Measurements from ENCODE around the gene FRMD8. TPM values are rescaled to one million over a fixed set of nuclear protein-coding genes. Genes with fewer than 3 reads are reported as not detected.

Gene FRMD8
- total and polyA plus RNA-seq, 9 of the 15 experiments (the other 6 are each of a cell fraction or from before 2014, with no cell fraction given): 4.5 to 54.5 (median 15.8) TPM

- TF ChIP-seq, protein P1, sequence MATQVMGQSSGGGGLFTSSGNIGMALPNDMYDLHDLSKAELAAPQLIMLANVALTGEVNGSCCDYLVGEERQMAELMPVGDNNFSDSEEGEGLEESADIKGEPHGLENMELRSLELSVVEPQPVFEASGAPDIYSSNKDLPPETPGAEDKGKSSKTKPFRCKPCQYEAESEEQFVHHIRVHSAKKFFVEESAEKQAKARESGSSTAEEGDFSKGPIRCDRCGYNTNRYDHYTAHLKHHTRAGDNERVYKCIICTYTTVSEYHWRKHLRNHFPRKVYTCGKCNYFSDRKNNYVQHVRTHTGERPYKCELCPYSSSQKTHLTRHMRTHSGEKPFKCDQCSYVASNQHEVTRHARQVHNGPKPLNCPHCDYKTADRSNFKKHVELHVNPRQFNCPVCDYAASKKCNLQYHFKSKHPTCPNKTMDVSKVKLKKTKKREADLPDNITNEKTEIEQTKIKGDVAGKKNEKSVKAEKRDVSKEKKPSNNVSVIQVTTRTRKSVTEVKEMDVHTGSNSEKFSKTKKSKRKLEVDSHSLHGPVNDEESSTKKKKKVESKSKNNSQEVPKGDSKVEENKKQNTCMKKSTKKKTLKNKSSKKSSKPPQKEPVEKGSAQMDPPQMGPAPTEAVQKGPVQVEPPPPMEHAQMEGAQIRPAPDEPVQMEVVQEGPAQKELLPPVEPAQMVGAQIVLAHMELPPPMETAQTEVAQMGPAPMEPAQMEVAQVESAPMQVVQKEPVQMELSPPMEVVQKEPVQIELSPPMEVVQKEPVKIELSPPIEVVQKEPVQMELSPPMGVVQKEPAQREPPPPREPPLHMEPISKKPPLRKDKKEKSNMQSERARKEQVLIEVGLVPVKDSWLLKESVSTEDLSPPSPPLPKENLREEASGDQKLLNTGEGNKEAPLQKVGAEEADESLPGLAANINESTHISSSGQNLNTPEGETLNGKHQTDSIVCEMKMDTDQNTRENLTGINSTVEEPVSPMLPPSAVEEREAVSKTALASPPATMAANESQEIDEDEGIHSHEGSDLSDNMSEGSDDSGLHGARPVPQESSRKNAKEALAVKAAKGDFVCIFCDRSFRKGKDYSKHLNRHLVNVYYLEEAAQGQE (IDR thresholded peaks at IDR 0.05; ENCODE audit: borderline replicate concordance): peak; percentile 96
- TF ChIP-seq, protein P1 (CRISPR knock-in tag; IDR thresholded peaks at IDR 0.05; ENCODE audit: low read depth): no peak; the same call in 1 of the 2 replicates
- no peak for TF ChIP-seq KDM1A (IDR thresholded peaks at IDR 0.05)
- TF ChIP-seq HMGN3 (IDR thresholded peaks at IDR 0.05; ENCODE audit: borderline replicate concordance, extremely low read depth, insufficient read length, low read depth, low read length): peak; percentile 60
- no peak for TF ChIP-seq ZNF445 (CRISPR knock-in tag; IDR thresholded peaks at IDR 0.05; ENCODE audit: low read depth)
- peak; percentile 41; the same call in 1 of the 2 replicates for TF ChIP-seq ZNF24 (IDR thresholded peaks at IDR 0.05)
- TF ChIP-seq, protein P2, sequence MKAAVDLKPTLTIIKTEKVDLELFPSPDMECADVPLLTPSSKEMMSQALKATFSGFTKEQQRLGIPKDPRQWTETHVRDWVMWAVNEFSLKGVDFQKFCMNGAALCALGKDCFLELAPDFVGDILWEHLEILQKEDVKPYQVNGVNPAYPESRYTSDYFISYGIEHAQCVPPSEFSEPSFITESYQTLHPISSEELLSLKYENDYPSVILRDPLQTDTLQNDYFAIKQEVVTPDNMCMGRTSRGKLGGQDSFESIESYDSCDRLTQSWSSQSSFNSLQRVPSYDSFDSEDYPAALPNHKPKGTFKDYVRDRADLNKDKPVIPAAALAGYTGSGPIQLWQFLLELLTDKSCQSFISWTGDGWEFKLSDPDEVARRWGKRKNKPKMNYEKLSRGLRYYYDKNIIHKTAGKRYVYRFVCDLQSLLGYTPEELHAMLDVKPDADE (conservative IDR thresholded peaks at IDR 0.05; ENCODE audit: control insufficient read depth, low read depth, low read length): peak; percentile 16; the same call in 1 of the 2 replicates
- TF ChIP-seq HNRNPLL (IDR thresholded peaks at IDR 0.05; ENCODE audit: low read depth, low read length, poor library complexity, severe bottlenecking): peak; percentile 43
- TF ChIP-seq RB1 (IDR thresholded peaks at IDR 0.05; ENCODE audit: low read depth): peak; percentile 91
- peak; percentile 96 for TF ChIP-seq SMC3 (conservative IDR thresholded peaks at IDR 0.05; ENCODE audit: insufficient read depth, low read depth, low read length)
- no peak for TF ChIP-seq SMAD2 (IDR thresholded peaks at IDR 0.05; ENCODE audit: low read depth, low read length)
- no peak for TF ChIP-seq RAD51 (IDR thresholded peaks at IDR 0.05; ENCODE audit: borderline replicate concordance, low read depth)
- TF ChIP-seq ESRRA (IDR thresholded peaks at IDR 0.05; ENCODE audit: borderline replicate concordance, low read depth): peak; percentile 54; the same call in 1 of the 2 replicates
- peak; percentile 78 for TF ChIP-seq POLR2G (IDR thresholded peaks at IDR 0.05; ENCODE audit: low read depth, low read length)
- TF ChIP-seq HIVEP1 (CRISPR knock-in tag; IDR thresholded peaks at IDR 0.05): peak; percentile 56; the same call in 1 of the 2 replicates
- TF ChIP-seq ERF (CRISPR knock-in tag; IDR thresholded peaks at IDR 0.05): peak; percentile 70; the same call in 1 of the 2 replicates
- peak; percentile 84; the same call in 1 of the 2 replicates for TF ChIP-seq GATAD2A (IDR thresholded peaks at IDR 0.05)
- no peak for TF ChIP-seq RBM14 (IDR thresholded peaks at IDR 0.05; ENCODE audit: borderline replicate concordance, insufficient read depth, low read depth, low read length)
Measured at GRCh38 chr11:65416341-65416824, 29.9 kb downstream of the FRMD8 start (continued).

Measured in K562 (cell line).